K562 (cell line): ENCODE data around the gene CCDC78. TPM values are rescaled to one million over a fixed set of nuclear protein-coding genes. Genes with fewer than 3 reads are reported as not detected.

Experiments
- CTBP1 ChIP-seq: fragments of 450-650 bp; IDR thresholded peaks from 2 replicates; pipeline ENCODE4 v1.6.1; 2016; ENCODE audit warnings: borderline replicate concordance
- HIVEP1 ChIP-seq: fragments of 250-450 bp; sonication (Bioruptor Pico); IDR thresholded peaks from 2 replicates; pipeline ENCODE4 v1.4.0; 2020; ENCODE audit warnings: mild to moderate bottlenecking
- KLF10 ChIP-seq: fragments of 250-450 bp; sonication (Bioruptor Pico); IDR thresholded peaks from 2 replicates; pipeline ENCODE4 v1.6.1; 2021; ENCODE audit warnings: matching md5 sums
- SNRNP70 ChIP-seq: fragments of 200-400 bp; formaldehyde crosslinking; optimal IDR thresholded peaks from 2 replicates; pipeline ENCODE3; 2017; ENCODE audit warnings: low read depth, low read length
- SP2 ChIP-seq: IDR thresholded peaks from 2 replicates; pipeline ENCODE4 v1.6.1; 2011; ENCODE audit warnings: mild to moderate bottlenecking, low read depth, low read length, moderate library complexity; ENCODE audit not compliant: poor library complexity, severe bottlenecking; ENCODE audit errors: extremely low read depth
- polyA plus RNA-seq, 8 experiments: library from polyadenylated mRNA; depleted of rRNA in 4 of 8; stranded (reverse) in 5 of 8; unstranded in 3 of 8; fragments of >200 nt; fragmentation: Nextera tagmentation in 2 of 8; fragmentation: Illumina TruSeq in 1 of 8; extraction: Ambion mirVana in 2 of 8; extraction: Trizol in 1 of 8; gene quantifications; 2 replicates each; pipeline versions ENCODE4 v1.2.1 to v1.2.3, GENCODE V29; 2011 to 2014; ENCODE audit warnings: inconsistent platforms in 1 of 8, missing spikeins in 1 of 8
- total RNA-seq, 7 experiments: library from RNA; depleted of rRNA in 6 of 7; stranded (reverse); fragments of >200 nt in 6 of 7; fragmentation: Illumina TruSeq in 2 of 7; extraction: Trizol in 2 of 7; gene quantifications; 2 replicates each; pipeline versions ENCODE4 v1.2.1 to v1.2.3, GENCODE V29; 2011 to 2021; ENCODE audit warnings: low replicate concordance in 1 of 7
- TF ChIP-seq, protein P1 (sequence below): fragments of 450-650 bp; formaldehyde crosslinking; conservative IDR thresholded peaks from 2 replicates; pipeline ENCODE4 v1.4.0; 2022; ENCODE audit warnings: mild to moderate bottlenecking, missing genetic modification characterization
- TF ChIP-seq, protein P2 (sequence below): fragments of 450-650 bp; IDR thresholded peaks from 2 replicates; pipeline ENCODE4 v1.6.1; 2016; ENCODE audit warnings: mild to moderate bottlenecking
- TF ChIP-seq, protein P3 (sequence below), 2 experiments: fragments of 450-650 bp; IDR thresholded peaks; 2 replicates each; pipeline ENCODE4 v1.6.1; 2016; ENCODE audit warnings: mild to moderate bottlenecking in 2 of 2, borderline replicate concordance in 1 of 2, low read depth in 1 of 2, moderate library complexity in 1 of 2
- TF ChIP-seq, protein P4 (sequence below): fragments of 450-650 bp; formaldehyde crosslinking; IDR thresholded peaks from 2 replicates; pipeline ENCODE4 v1.4.0; 2020; ENCODE audit warnings: mild to moderate bottlenecking, moderate library complexity

Gene CCDC78
- total and polyA plus RNA-seq, 9 of the 15 experiments (the other 6 are each of a cell fraction or from before 2014, with no cell fraction given): 0.24 to 17.7 (median 2.9) TPM

DNA sequence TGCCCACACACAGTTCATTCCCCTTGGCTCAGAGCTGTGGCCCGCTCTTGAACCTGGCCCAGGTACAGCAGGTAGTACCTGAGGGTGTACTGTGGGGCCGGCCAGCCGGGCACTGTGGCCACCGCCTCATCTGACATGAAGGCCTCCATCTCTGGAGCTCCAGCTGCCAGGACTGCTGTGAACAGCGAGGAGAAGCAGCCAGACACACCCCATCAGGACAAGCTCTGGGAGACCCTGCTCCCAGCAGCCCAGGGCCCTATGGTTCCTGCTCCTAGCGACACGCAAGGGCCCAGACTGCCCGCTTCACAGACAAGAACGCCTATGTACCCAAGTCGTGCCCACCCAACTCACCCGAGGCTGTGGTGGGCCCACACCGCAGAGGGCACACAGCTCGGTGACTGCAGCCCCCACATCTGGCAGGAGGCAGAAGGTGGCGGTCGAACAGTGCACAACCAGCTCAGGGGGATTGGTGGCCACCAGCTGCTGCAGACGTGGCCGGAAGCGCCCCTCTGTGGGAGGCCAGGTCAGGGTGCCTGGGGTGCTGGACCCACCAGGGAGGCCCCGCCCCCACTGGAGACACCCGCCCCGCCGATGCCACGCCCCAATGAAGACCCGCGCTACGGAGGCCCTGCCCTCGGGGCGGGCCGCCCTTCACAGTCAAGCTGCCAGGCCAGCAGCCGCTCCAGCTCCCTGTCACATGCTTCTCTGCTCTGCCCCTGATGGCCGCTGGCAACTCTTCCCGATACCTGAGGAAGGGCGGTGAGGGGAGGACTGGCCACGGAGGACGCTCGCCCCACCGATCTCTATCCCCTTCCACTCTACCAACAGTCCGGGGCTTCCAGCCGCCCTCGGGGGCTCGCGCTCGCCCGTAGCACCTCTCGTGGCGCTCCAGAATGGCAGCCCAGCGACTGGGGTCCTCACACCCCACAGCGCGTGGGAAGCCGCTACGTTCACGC, 47.1 kb downstream of the CCDC78 start (continued):
- TF ChIP-seq, protein P1, sequence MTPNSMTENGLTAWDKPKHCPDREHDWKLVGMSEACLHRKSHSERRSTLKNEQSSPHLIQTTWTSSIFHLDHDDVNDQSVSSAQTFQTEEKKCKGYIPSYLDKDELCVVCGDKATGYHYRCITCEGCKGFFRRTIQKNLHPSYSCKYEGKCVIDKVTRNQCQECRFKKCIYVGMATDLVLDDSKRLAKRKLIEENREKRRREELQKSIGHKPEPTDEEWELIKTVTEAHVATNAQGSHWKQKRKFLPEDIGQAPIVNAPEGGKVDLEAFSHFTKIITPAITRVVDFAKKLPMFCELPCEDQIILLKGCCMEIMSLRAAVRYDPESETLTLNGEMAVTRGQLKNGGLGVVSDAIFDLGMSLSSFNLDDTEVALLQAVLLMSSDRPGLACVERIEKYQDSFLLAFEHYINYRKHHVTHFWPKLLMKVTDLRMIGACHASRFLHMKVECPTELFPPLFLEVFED (CRISPR knock-in tag): no peak
- TF ChIP-seq SP2 (no peak), KLF10 (no peak), SNRNP70 (no peak), CTBP1 (0 out of 2 replicates have a peak, but pooled peaks have one; percentile 5), HIVEP1 (CRISPR knock-in tag) (no peak)
- TF ChIP-seq, protein P2, sequence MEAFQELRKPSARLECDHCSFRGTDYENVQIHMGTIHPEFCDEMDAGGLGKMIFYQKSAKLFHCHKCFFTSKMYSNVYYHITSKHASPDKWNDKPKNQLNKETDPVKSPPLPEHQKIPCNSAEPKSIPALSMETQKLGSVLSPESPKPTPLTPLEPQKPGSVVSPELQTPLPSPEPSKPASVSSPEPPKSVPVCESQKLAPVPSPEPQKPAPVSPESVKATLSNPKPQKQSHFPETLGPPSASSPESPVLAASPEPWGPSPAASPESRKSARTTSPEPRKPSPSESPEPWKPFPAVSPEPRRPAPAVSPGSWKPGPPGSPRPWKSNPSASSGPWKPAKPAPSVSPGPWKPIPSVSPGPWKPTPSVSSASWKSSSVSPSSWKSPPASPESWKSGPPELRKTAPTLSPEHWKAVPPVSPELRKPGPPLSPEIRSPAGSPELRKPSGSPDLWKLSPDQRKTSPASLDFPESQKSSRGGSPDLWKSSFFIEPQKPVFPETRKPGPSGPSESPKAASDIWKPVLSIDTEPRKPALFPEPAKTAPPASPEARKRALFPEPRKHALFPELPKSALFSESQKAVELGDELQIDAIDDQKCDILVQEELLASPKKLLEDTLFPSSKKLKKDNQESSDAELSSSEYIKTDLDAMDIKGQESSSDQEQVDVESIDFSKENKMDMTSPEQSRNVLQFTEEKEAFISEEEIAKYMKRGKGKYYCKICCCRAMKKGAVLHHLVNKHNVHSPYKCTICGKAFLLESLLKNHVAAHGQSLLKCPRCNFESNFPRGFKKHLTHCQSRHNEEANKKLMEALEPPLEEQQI: no peak
- TF ChIP-seq, protein P3, sequence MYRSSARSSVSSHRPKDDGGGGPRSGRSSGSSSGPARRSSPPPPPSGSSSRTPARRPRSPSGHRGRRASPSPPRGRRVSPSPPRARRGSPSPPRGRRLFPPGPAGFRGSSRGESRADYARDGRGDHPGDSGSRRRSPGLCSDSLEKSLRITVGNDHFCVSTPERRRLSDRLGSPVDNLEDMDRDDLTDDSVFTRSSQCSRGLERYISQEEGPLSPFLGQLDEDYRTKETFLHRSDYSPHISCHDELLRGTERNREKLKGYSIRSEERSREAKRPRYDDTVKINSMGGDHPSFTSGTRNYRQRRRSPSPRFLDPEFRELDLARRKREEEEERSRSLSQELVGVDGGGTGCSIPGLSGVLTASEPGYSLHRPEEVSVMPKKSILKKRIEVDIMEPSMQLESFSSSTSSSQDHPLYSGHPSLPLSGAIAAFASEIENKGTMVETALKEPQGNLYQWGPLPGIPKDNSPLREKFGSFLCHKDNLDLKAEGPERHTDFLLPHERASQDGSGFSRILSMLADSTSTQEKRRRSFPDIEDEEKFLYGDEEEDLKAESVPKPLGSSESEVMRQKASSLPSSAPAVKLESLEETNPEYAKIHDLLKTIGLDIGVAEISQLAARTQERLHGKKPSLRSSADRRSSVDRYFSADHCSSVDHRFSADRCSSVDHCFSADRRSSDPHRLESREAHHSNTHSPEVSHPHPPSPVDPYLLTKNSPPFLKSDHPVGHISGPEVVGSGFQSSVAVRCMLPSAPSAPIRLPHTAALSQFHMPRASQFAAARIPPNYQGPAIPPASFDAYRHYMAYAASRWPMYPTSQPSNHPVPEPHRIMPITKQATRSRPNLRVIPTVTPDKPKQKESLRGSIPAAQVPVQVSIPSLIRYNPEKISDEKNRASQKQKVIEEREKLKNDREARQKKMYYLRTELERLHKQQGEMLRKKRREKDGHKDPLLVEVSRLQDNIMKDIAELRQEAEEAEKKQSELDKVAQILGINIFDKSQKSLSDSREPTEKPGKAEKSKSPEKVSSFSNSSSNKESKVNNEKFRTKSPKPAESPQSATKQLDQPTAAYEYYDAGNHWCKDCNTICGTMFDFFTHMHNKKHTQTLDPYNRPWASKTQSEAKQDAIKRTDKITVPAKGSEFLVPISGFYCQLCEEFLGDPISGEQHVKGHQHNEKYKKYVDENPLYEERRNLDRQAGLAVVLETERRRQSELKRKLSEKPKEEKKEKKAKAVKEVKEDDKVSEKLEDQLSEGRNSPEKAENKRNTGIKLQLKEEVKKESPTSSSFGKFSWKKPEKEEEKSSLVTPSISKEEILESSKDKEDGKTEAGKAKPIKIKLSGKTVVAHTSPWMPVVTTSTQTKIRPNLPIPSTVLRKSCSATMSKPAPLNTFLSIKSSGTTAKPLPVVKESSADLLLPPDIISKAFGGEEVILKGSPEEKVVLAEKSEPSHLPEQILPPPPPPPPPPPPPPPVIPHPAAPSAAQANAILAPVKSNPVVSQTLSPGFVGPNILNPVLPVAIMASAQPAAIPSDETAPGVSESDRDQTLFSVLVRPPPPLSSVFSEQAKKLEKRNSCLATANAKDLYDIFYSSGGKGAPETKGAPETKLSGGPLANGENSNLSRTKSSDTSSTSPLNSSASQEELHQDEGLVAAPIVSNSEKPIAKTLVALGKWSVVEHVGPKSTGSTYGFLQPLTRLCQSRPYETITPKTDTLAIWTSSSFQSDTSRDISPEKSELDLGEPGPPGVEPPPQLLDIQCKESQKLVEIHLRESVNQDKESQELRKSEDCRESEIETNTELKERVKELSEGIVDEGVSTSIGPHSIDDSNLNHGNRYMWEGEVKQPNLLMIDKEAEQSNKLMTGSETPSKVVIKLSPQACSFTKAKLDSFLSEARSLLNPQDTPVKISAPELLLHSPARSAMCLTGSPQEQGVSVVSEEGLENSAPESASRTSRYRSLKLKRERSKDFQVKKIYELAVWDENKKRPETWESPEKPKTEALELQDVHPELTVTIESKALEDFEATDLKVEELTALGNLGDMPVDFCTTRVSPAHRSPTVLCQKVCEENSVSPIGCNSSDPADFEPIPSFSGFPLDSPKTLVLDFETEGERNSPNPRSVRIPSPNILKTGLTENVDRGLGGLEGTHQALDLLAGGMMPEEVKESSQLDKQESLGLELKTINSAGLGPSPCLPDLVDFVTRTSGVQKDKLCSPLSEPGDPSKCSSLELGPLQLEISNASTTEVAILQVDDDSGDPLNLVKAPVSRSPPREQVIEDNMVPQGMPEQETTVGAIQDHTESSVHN (IDR thresholded peaks at IDR 0.05; ENCODE audit: borderline replicate concordance in 1 of 2, low read depth in 1 of 2): no peak
- TF ChIP-seq, protein P4, sequence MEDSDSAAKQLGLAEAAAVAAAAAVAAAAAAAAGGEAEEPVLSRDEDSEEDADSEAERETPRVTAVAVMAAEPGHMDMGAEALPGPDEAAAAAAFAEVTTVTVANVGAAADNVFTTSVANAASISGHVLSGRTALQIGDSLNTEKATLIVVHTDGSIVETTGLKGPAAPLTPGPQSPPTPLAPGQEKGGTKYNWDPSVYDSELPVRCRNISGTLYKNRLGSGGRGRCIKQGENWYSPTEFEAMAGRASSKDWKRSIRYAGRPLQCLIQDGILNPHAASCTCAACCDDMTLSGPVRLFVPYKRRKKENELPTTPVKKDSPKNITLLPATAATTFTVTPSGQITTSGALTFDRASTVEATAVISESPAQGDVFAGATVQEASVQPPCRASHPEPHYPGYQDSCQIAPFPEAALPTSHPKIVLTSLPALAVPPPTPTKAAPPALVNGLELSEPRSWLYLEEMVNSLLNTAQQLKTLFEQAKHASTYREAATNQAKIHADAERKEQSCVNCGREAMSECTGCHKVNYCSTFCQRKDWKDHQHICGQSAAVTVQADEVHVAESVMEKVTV: no peak
